ENCODE measurements around the gene ZDHHC8. TPM values are rescaled to one million over a fixed set of nuclear protein-coding genes. Genes with fewer than 3 reads are reported as not detected.

The ZDHHC8 gene
- total RNA-seq, 3 donors from 2014 or later (not counting 1 experiment from before 2014, with no cell fraction given), result 64.0 to 75.6 (median 65.3) TPM

GRCh38 chr22:20116951-20117632, 14.5 kb upstream of the ZDHHC8 start, which contains the start of gene TRMT2A:
Gene TRMT2A, minus strand, starts transcription at chr22:20117226. Its CDS starts 320 bp downstream, at chr22:20116906.
- intact Hi-C loops (cut with micrococcal nuclease), result loop anchor here (2.0 kb wide), 1 partner anchor 14 kb away; the partner anchor contains the start of gene ZDHHC8
- no peak for TF ChIP-seq CTCF (IDR thresholded peaks at IDR 0.05)
- no peaks in the 10 kb centered on the region for H3K27me3 ChIP-seq (ENCODE audit: control insufficient read depth, insufficient read depth, low read length)
- H3K27ac ChIP-seq (ENCODE audit: low read length), result peak within 1 kb of the TSS; percentile 79
- DNase-seq, result peak; percentile 97 to 99
- under 1% methylated on average over 88 of the region's 88 CpGs for WGBS (ENCODE audit: insufficient coverage)
- Mint-ChIP-seq H3K36me3 (no peaks in the 10 kb centered on the region), H3K27ac (peak within 1 kb of the TSS; percentile 84 to 93), H3K4me1 (peaks cover 23 to 45% of the 10 kb centered on the region in 2 donors), H3K9me3 (no peaks in the 10 kb centered on the region), H3K27me3 (ENCODE audit: low read depth in 2 of 2) (no peaks in the 10 kb centered on the region), H3K4me3 (peak within 1 kb of the TSS; percentile 92)
- no peaks in the 10 kb centered on the region for H3K9me3 ChIP-seq (ENCODE audit: control insufficient read depth, insufficient read depth, low read length)
- H3K4me3 ChIP-seq (ENCODE audit: low read length), result peak within 1 kb of the TSS; percentile 75
- peak; percentile 82 to 92 (median 83) for ATAC-seq
- peaks cover 70% of the 10 kb centered on the region for H3K4me1 ChIP-seq (ENCODE audit: control insufficient read depth, insufficient read depth, low read length)
- peaks cover 52% of the 10 kb centered on the region for H3K36me3 ChIP-seq (ENCODE audit: control insufficient read depth, insufficient read depth, low read length)

- no peaks in the 10 kb centered on the region for H3K9me3 Mint-ChIP-seq
- intact Hi-C loops (cut with micrococcal nuclease), result loop anchor here (2.0 kb wide), 1 partner anchor 13 kb away; the partner anchor contains the start of gene ZDHHC8
- peaks cover 26 to 50% of the 10 kb centered on the region in 2 donors for H3K4me1 Mint-ChIP-seq
- peak overlapping the region; percentile 84 to 93 for H3K27ac Mint-ChIP-seq
- Histone ChIP-seq H3K4me1 (ENCODE audit: control insufficient read depth, insufficient read depth, low read length) (peaks cover 70% of the 10 kb centered on the region), H3K9me3 (ENCODE audit: control insufficient read depth, insufficient read depth, low read length) (no peaks in the 10 kb centered on the region), H3K36me3 (ENCODE audit: control insufficient read depth, insufficient read depth, low read length) (peaks cover 45% of the 10 kb centered on the region), H3K27ac (ENCODE audit: low read length) (peak overlapping the region; percentile 1), H3K4me3 (ENCODE audit: low read length) (peak overlapping the region; percentile 31), H3K27me3 (ENCODE audit: control insufficient read depth, insufficient read depth, low read length) (no peaks in the 10 kb centered on the region)
- WGBS (ENCODE audit: insufficient coverage), result under 1% methylated on average over 66 of the region's 66 CpGs
- H3K4me3 Mint-ChIP-seq, result peak overlapping the region; percentile 85
- no peaks in the 10 kb centered on the region for H3K36me3 Mint-ChIP-seq
- ATAC-seq (peak; percentile 17 to 35 (median 23)), DNase-seq (peak; percentile 40 to 71)
- TF ChIP-seq CTCF (IDR thresholded peaks at IDR 0.05), result no peak
- no peaks in the 10 kb centered on the region for H3K27me3 Mint-ChIP-seq (ENCODE audit: low read depth in 2 of 2)
These were observed 13.8 kb upstream of the ZDHHC8 start for GRCh38 chr22:20117633-20118299.

GRCh38 chr22:20118300-20119020, 13.1 kb upstream of the ZDHHC8 start:
- no peaks in the 10 kb centered on the region for H3K27me3 ChIP-seq (ENCODE audit: control insufficient read depth, insufficient read depth, low read length)
- TF ChIP-seq CTCF (IDR thresholded peaks at IDR 0.05), result no peak
- peaks cover 40% of the 10 kb centered on the region for H3K36me3 ChIP-seq (ENCODE audit: control insufficient read depth, insufficient read depth, low read length)
- H3K27ac ChIP-seq (ENCODE audit: low read length), result peak overlapping the region; percentile 1
- H3K9me3 ChIP-seq (ENCODE audit: control insufficient read depth, insufficient read depth, low read length), result no peaks in the 10 kb centered on the region
- no peaks in the 10 kb centered on the region for H3K27me3 Mint-ChIP-seq (ENCODE audit: low read depth in 2 of 2)
- intact Hi-C loops (cut with micrococcal nuclease), result no loop called here
- peaks cover 30 to 57% of the 10 kb centered on the region in 2 donors for H3K4me1 Mint-ChIP-seq
- peak overlapping the region; percentile 85 for H3K4me3 Mint-ChIP-seq
- 32% methylated on average over 7 of the region's 8 CpGs for WGBS (ENCODE audit: insufficient coverage)
- no peaks in the 10 kb centered on the region for H3K36me3 Mint-ChIP-seq
- no peak for ATAC-seq
- peaks cover 0 to 2% of the 10 kb centered on the region in 2 donors for H3K9me3 Mint-ChIP-seq
- peak overlapping the region; percentile 31 for H3K4me3 ChIP-seq (ENCODE audit: low read length)
- DNase-seq, result no peak
- peak overlapping the region; percentile 84 to 93 for H3K27ac Mint-ChIP-seq
- H3K4me1 ChIP-seq (ENCODE audit: control insufficient read depth, insufficient read depth, low read length), result peaks cover 69% of the 10 kb centered on the region
